SK-N-SH treated with all-trans-retinoic acid at 6 μM for 48 hours (cell line): ENCODE data around the gene VCL.

Experiments
- ARNTL ChIP-seq: fragments of 450-650 bp; formaldehyde crosslinking; IDR thresholded peaks from 2 replicates; pipeline ENCODE4 v1.5.0; 2020; ENCODE audit warnings: low read depth, mild to moderate bottlenecking, moderate library complexity, borderline replicate concordance
- ESRRG ChIP-seq: fragments of 250-450 bp; sonication (Bioruptor Pico); IDR thresholded peaks from 2 replicates; pipeline ENCODE4 v1.6.1; 2021; ENCODE audit warnings: mild to moderate bottlenecking
- OSR1 ChIP-seq: fragments of 250-450 bp; sonication (Bioruptor Pico); IDR thresholded peaks from 2 replicates; pipeline ENCODE4 v1.8.0; 2022; ENCODE audit warnings: moderate library complexity, mild to moderate bottlenecking, inconsistent platforms
- RARB ChIP-seq: fragments of 250-450 bp; sonication (Bioruptor Pico); IDR thresholded peaks from 2 replicates; pipeline ENCODE4 v1.8.0; 2021; ENCODE audit warnings: mild to moderate bottlenecking, moderate library complexity
- SNAI2 ChIP-seq: fragments of 250-450 bp; sonication (Bioruptor Pico); IDR thresholded peaks from 2 replicates; pipeline ENCODE4 v1.5.0; 2020; ENCODE audit warnings: mild to moderate bottlenecking, moderate library complexity
- TCF4 ChIP-seq: fragments of 250-450 bp; sonication (Bioruptor Pico); IDR thresholded peaks from 2 replicates; pipeline ENCODE4 v1.8.0; 2021; ENCODE audit warnings: mild to moderate bottlenecking, moderate library complexity, borderline replicate concordance
- TOX ChIP-seq: fragments of 250-450 bp; sonication (Bioruptor Pico); IDR thresholded peaks from 2 replicates; pipeline ENCODE4 v1.8.0; 2021; ENCODE audit warnings: mild to moderate bottlenecking, moderate library complexity, borderline replicate concordance
- ZFP30 ChIP-seq: fragments of 450-650 bp; formaldehyde crosslinking; IDR thresholded peaks from 2 replicates; pipeline ENCODE4 v1.5.0; 2022; ENCODE audit warnings: mild to moderate bottlenecking, moderate library complexity
- ZNF8 ChIP-seq: fragments of 450-650 bp; formaldehyde crosslinking; IDR thresholded peaks from 2 replicates; pipeline ENCODE4 v1.5.0; 2020; ENCODE audit warnings: mild to moderate bottlenecking, moderate library complexity
- TF ChIP-seq, protein P1 (sequence below): fragments of 250-450 bp; sonication (Bioruptor Pico); IDR thresholded peaks from 2 replicates; pipeline ENCODE4 v1.8.0; 2020; ENCODE audit warnings: mild to moderate bottlenecking, moderate library complexity, borderline replicate concordance

DNA sequence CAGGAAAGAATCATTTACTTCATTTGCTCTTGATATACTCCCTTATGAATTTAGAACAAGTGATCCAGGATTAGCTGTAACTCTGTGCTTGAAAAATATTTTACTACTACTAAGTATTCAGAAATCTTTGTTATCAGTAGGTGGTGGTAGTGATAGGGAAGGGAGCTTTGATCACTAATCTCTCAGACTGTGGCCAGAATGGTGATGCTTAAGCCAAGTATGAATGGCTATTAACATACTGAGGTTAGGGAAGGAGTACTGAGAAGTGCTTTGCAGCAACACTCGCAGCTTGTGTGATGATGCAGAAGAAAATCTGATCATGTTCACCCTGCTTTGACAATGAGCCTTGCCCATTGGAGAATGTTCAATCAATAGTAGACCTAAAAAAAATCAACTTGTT, 123.5 kb downstream of the VCL start:
- TF ChIP-seq ARNTL (CRISPR knock-in tag) (no peak), OSR1 (CRISPR knock-in tag) (no peak), ZFP30 (CRISPR knock-in tag) (no peak), SNAI2 (CRISPR knock-in tag) (no peak), RARB (CRISPR knock-in tag) (no peak), ZNF8 (CRISPR knock-in tag) (no peak), ESRRG (CRISPR knock-in tag) (no peak), TCF4 (no peak), TOX (CRISPR knock-in tag) (no peak)
- TF ChIP-seq, protein P1, sequence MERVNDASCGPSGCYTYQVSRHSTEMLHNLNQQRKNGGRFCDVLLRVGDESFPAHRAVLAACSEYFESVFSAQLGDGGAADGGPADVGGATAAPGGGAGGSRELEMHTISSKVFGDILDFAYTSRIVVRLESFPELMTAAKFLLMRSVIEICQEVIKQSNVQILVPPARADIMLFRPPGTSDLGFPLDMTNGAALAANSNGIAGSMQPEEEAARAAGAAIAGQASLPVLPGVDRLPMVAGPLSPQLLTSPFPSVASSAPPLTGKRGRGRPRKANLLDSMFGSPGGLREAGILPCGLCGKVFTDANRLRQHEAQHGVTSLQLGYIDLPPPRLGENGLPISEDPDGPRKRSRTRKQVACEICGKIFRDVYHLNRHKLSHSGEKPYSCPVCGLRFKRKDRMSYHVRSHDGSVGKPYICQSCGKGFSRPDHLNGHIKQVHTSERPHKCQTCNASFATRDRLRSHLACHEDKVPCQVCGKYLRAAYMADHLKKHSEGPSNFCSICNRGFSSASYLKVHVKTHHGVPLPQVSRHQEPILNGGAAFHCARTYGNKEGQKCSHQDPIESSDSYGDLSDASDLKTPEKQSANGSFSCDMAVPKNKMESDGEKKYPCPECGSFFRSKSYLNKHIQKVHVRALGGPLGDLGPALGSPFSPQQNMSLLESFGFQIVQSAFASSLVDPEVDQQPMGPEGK (CRISPR knock-in tag): no peak
